HEK293 (cell line): ENCODE measurements around the gene MYRIP.

ENCODE experiments used
- CTCF ChIA-PET: fragments of 350-600 bp; formaldehyde crosslinking; extraction: SDS; loops from one replicate; lab custom pipeline; 2021; ENCODE audit warnings: antibody characterized with exemption; lab: Yijun Ruan, JAX
- POLR2A ChIA-PET: fragments of 300-600 bp; formaldehyde crosslinking; extraction: SDS; loops from one replicate; lab custom pipeline; 2020; ENCODE audit warnings: antibody characterized with exemption, inconsistent platforms; lab: Yijun Ruan, JAX
- H3K27ac ChIP-seq: fragments of 200-500 bp; sonication (Bioruptor generic); 2 replicates; pipeline ENCODE4 v1.5.1; 2014; ENCODE audit warnings: low read depth, low read length, control low read depth, inconsistent platforms; ENCODE audit errors: extremely low read depth
- H3K36me3 ChIP-seq, 2 experiments: fragments of 200-500 bp in 1 of 2; sonication (Bioruptor generic) in 1 of 2; 1 replicate in 1 of 2; 2 replicates in 1 of 2; pipeline ENCODE4 v1.5.1; 2014 to 2017; ENCODE audit warnings: inconsistent platforms in 2 of 2, low read length in 2 of 2; ENCODE audit not compliant: control insufficient read depth in 2 of 2, insufficient read depth in 1 of 2
- H3K4me1 ChIP-seq: fragments of 200-500 bp; sonication (Bioruptor generic); 2 replicates; pipeline ENCODE4 v1.5.1; 2014; ENCODE audit warnings: mild to moderate bottlenecking, low read length, inconsistent platforms; ENCODE audit not compliant: control insufficient read depth, insufficient read depth
- H3K4me3 ChIP-seq: 2 replicates; pipeline ENCODE4 v1.5.1; 2011; ENCODE audit warnings: low read depth, mild to moderate bottlenecking, control low read depth, low read length, moderate library complexity
- H3K9me3 ChIP-seq: fragments of 200-500 bp; sonication (Bioruptor generic); 2 replicates; pipeline ENCODE4 v1.5.1; 2014; ENCODE audit warnings: low read depth, low read length, inconsistent platforms; ENCODE audit not compliant: control insufficient read depth, insufficient read depth
- GLIS1 ChIP-seq: fragments of 450-650 bp; formaldehyde crosslinking; IDR thresholded peaks from 2 replicates; pipeline ENCODE4 v1.5.1; 2016; ENCODE audit warnings: missing biosample characterization, missing genetic modification characterization
- HOXD13 ChIP-seq: sonication (generic); formaldehyde crosslinking; IDR thresholded peaks from 2 replicates; pipeline ENCODE4 v1.8.0; 2022; ENCODE audit warnings: missing genetic modification reagents, borderline replicate concordance
- IKZF3 ChIP-seq: fragments of 450-650 bp; IDR thresholded peaks from 2 replicates; pipeline ENCODE4 v1.5.0; 2018; ENCODE audit warnings: missing biosample characterization, mild to moderate bottlenecking, missing genetic modification characterization, moderate library complexity
- WT1 ChIP-seq: fragments of 450-650 bp; formaldehyde crosslinking; IDR thresholded peaks from 2 replicates; pipeline ENCODE4 v1.5.1; 2016; ENCODE audit warnings: missing biosample characterization, missing genetic modification characterization
- ZBTB1 ChIP-seq: fragments of 450-650 bp; formaldehyde crosslinking; IDR thresholded peaks from 2 replicates; pipeline ENCODE4 v1.5.1; 2016; ENCODE audit warnings: missing biosample characterization, missing genetic modification characterization
- ZBTB44 ChIP-seq: fragments of 450-650 bp; IDR thresholded peaks from 2 replicates; pipeline ENCODE4 v1.5.1; 2018; ENCODE audit warnings: missing biosample characterization, mild to moderate bottlenecking, missing genetic modification characterization
- ZBTB48 ChIP-seq: fragments of 450-650 bp; formaldehyde crosslinking; IDR thresholded peaks from 2 replicates; pipeline ENCODE4 v1.5.1; 2016; ENCODE audit warnings: missing biosample characterization, missing genetic modification characterization
- ZFHX2 ChIP-seq: fragments of 450-650 bp; formaldehyde crosslinking; conservative IDR thresholded peaks from 2 replicates; pipeline ENCODE4 v1.5.1; 2016; ENCODE audit warnings: missing biosample characterization, missing genetic modification characterization
- ZNF221 ChIP-seq: fragments of 450-650 bp; formaldehyde crosslinking; IDR thresholded peaks from 2 replicates; pipeline ENCODE4 v1.5.1; 2017; ENCODE audit warnings: missing biosample characterization, missing genetic modification characterization, borderline replicate concordance
- ZNF24 ChIP-seq: fragments of 450-650 bp; formaldehyde crosslinking; IDR thresholded peaks from 2 replicates; pipeline ENCODE4 v1.5.1; 2016; ENCODE audit warnings: missing biosample characterization, missing genetic modification characterization
- ZNF26 ChIP-seq: fragments of 450-650 bp; formaldehyde crosslinking; IDR thresholded peaks from 2 replicates; pipeline ENCODE4 v1.5.1; 2016; ENCODE audit warnings: missing biosample characterization, missing genetic modification characterization
- ZNF266 ChIP-seq: fragments of 450-650 bp; formaldehyde crosslinking; IDR thresholded peaks from 2 replicates; pipeline ENCODE4 v1.5.1; 2016; ENCODE audit warnings: missing biosample characterization, missing genetic modification characterization, low read depth
- ZNF335 ChIP-seq: fragments of 450-650 bp; formaldehyde crosslinking; conservative IDR thresholded peaks from 2 replicates; pipeline ENCODE4 v1.5.1; 2016; ENCODE audit warnings: missing biosample characterization, missing genetic modification characterization
- ZNF426 ChIP-seq: fragments of 450-650 bp; formaldehyde crosslinking; IDR thresholded peaks from 2 replicates; pipeline ENCODE4 v1.5.1; 2017; ENCODE audit warnings: missing biosample characterization, missing genetic modification characterization, mild to moderate bottlenecking, inconsistent platforms, moderate library complexity
- ZNF501 ChIP-seq: fragments of 450-650 bp; formaldehyde crosslinking; IDR thresholded peaks from 2 replicates; pipeline ENCODE4 v1.5.1; 2016; ENCODE audit warnings: missing biosample characterization, missing genetic modification characterization
- ZNF518A ChIP-seq: fragments of 450-650 bp; formaldehyde crosslinking; conservative IDR thresholded peaks from 2 replicates; pipeline ENCODE4 v1.5.1; 2016; ENCODE audit warnings: low read depth, missing biosample characterization, missing genetic modification characterization
- ZNF585B ChIP-seq: fragments of 450-650 bp; formaldehyde crosslinking; IDR thresholded peaks from 2 replicates; pipeline ENCODE4 v1.5.1; 2016; ENCODE audit warnings: missing biosample characterization, missing genetic modification characterization
- ZNF600 ChIP-seq: fragments of 450-650 bp; formaldehyde crosslinking; IDR thresholded peaks from 2 replicates; pipeline ENCODE4 v1.5.1; 2016; ENCODE audit warnings: missing biosample characterization, missing genetic modification characterization
- ZNF670 ChIP-seq: fragments of 450-650 bp; formaldehyde crosslinking; IDR thresholded peaks from 2 replicates; pipeline ENCODE4 v1.5.1; 2016; ENCODE audit warnings: missing biosample characterization, missing genetic modification characterization, low read depth
- ZNF776 ChIP-seq: fragments of 450-650 bp; formaldehyde crosslinking; IDR thresholded peaks from 2 replicates; pipeline ENCODE4 v1.5.0; 2017; ENCODE audit warnings: missing biosample characterization, missing genetic modification characterization, borderline replicate concordance
- ZNF791 ChIP-seq: fragments of 450-650 bp; formaldehyde crosslinking; IDR thresholded peaks from 2 replicates; pipeline ENCODE4 v1.5.1; 2016; ENCODE audit warnings: missing biosample characterization, missing genetic modification characterization
- TF ChIP-seq, protein P1 (sequence below): fragments of 450-650 bp; formaldehyde crosslinking; IDR thresholded peaks from 2 replicates; pipeline ENCODE4 v1.5.1; 2016; ENCODE audit warnings: missing biosample characterization, missing genetic modification characterization

The MYRIP gene

GRCh38 chr3:40237889-40238571, 428.6 kb downstream of the MYRIP start (continued):
- TF ChIP-seq ZBTB48 (tag by site-specific recombination) (no peak), ZBTB1 (tag by site-specific recombination) (no peak), ZNF221 (tag by site-specific recombination) (no peak), ZNF24 (tag by site-specific recombination) (no peak), ZFHX2 (tag by site-specific recombination) (no peak), IKZF3 (tag by site-specific recombination) (no peak)

DNA sequence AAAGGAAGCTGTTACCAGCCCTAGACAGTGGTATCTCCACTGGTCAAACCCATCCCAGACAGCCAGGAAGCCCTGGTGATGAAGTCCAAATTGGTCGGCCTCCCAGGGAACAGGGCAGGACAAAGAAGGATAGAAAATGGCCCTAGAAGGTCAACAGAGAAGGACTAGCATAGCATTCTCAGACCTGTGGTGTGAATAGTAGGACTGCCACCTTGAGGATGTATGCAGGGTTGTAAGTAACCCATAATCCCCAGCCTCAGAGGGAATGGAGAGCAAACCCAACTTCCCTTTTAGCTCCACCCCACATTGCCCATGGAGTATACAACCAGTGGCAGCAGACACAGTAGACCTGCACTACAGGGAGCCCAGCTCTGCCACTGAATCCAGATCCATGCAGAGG, 431.5 kb downstream of the MYRIP start:
- ChIA-PET POLR2A (no interaction called here), CTCF (interaction anchor here (0.6 kb wide), 1 partner anchor 38 kb away, joined by 3 read pairs; no protein-coding TSS in a partner anchor)
- Histone ChIP-seq H3K36me3 (no peaks in the 10 kb centered on the region), H3K4me3 (no peak overlapping the region), H3K9me3 (no peaks in the 10 kb centered on the region), H3K4me1 (no peaks in the 10 kb centered on the region), H3K27ac (no peak overlapping the region)
- TF ChIP-seq ZNF266 (tag by site-specific recombination): no peak

DNA sequence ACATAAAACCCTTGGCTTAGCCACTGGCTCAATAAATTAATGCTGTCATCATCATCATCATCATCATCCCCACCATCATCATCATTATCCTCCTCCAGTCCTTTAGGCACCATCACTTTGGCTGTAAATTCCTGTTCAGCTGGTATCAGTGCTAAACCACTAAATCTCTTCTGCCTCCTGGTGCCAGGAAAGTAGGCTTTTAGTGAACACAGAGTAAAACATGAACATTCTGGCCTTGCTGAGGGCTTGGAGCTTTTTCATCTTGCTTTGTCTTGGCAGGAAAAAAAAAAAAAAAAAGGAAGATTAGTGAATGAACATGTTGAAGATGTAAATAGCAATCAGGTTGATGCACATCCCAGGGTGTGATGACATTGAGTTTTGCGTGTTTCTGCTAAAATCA, 432.8 kb downstream of the MYRIP start:
- POLR2A ChIA-PET: no interaction called here
- no peak overlapping the region for H3K27ac ChIP-seq
- no peak overlapping the region for H3K4me3 ChIP-seq
- H3K4me1 ChIP-seq: no peaks in the 10 kb centered on the region
- H3K9me3 ChIP-seq: no peaks in the 10 kb centered on the region
- CTCF ChIA-PET: no interaction called here
- no peaks in the 10 kb centered on the region for H3K36me3 ChIP-seq
- TF ChIP-seq ZNF600 (tag by site-specific recombination) (no peak), IKZF3 (tag by site-specific recombination) (no peak), ZNF776 (no peak), ZNF335 (tag by site-specific recombination) (no peak), WT1 (tag by site-specific recombination) (no peak), ZNF670 (no peak), ZNF518A (tag by site-specific recombination) (no peak), ZNF501 (no peak), ZNF585B (tag by site-specific recombination) (no peak), HOXD13 (CRISPR knock-in tag) (no peak), ZBTB44 (no peak), ZNF791 (no peak), GLIS1 (tag by site-specific recombination) (no peak), ZNF426 (tag by site-specific recombination) (no peak), ZNF26 (tag by site-specific recombination) (no peak)
- TF ChIP-seq, protein P1, sequence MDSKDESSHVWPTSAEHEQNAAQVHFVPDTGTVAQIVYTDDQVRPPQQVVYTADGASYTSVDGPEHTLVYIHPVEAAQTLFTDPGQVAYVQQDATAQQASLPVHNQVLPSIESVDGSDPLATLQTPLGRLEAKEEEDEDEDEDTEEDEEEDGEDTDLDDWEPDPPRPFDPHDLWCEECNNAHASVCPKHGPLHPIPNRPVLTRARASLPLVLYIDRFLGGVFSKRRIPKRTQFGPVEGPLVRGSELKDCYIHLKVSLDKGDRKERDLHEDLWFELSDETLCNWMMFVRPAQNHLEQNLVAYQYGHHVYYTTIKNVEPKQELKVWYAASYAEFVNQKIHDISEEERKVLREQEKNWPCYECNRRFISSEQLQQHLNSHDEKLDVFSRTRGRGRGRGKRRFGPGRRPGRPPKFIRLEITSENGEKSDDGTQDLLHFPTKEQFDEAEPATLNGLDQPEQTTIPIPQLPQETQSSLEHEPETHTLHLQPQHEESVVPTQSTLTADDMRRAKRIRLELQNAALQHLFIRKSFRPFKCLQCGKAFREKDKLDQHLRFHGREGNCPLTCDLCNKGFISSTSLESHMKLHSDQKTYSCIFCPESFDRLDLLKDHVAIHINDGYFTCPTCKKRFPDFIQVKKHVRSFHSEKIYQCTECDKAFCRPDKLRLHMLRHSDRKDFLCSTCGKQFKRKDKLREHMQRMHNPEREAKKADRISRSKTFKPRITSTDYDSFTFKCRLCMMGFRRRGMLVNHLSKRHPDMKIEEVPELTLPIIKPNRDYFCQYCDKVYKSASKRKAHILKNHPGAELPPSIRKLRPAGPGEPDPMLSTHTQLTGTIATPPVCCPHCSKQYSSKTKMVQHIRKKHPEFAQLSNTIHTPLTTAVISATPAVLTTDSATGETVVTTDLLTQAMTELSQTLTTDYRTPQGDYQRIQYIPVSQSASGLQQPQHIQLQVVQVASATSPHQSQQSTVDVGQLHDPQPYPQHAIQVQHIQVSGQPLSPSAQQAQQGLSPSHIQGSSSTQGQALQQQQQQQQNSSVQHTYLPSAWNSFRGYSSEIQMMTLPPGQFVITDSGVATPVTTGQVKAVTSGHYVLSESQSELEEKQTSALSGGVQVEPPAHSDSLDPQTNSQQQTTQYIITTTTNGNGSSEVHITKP (tag by site-specific recombination): no peak
